GM21447 (cell line): ENCODE data around the gene ZNF823.
"Not testable (repeated sequence)": the region's sequence is repeated elsewhere in the genome, so short reads cannot be mapped to it uniquely, and the experiment has no call there.

Experiments used
- ATAC-seq: cut with Tn5 transposase; IDR thresholded peaks from one replicate; pipeline ENCODE4 v1.9.1; 2021; ENCODE audit not compliant: unreplicated experiment

ZNF823 gene

DNA sequence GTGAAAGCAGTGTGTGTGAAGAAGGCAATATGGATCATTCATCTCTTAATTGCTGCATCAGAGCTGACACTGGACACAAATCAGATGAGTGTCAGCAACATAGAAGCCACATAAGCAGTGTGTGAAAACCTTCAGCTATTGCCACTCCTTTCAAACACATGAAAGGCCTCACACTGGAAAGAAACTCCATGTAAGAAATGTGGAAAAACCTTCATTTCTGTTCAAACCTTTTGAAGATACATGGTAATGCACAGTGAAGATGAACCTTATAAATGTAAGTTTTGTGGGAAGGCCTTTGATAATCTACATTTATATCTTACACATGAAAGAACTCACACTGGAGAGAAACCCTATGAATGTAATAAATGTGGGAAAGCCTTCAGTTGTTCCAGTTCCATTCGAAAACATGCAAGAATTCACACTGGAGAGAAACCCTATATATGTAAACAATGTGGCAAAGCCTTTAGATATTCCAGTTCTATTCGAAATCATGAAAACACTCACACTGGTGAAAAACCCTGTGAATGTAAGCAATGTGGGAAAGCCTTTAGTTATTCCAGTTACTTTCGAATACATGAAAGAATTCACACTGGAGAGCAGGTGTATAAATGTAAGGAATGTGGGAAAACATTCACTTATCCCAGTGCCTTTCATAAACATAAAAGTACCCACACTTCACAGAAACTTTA is 53.6 kb downstream of the ZNF823 start:
- ATAC-seq, result no peak

DNA sequence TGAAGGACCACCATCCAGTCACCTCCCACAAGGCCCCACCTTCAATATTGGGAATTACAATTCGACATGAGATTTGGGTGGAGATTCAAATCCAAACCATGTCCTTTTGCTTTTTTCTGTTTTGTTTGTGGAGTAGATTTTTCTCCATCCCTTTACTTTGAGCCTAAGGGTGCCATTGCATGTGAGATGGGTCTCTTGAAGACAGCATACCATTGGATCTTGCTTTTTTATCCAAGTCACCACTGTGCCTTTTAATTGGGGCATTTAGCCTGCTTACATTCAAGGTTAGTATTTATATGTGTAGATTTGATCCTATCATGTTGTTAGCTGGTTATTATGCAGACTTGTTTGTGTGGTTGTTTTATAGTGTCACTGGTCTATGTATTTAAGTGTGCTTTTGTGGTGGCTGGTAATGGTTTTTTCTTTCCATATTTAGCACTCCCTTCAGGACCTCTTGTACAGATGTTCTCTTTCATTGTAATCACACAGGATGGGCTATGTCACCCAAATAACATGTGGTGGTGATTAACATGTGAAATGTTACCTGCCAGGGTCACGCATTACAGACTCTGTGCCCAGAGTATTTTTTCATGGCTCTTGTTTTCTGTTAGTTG is 58.0 kb downstream of the ZNF823 start:
- ATAC-seq, result no peak

DNA sequence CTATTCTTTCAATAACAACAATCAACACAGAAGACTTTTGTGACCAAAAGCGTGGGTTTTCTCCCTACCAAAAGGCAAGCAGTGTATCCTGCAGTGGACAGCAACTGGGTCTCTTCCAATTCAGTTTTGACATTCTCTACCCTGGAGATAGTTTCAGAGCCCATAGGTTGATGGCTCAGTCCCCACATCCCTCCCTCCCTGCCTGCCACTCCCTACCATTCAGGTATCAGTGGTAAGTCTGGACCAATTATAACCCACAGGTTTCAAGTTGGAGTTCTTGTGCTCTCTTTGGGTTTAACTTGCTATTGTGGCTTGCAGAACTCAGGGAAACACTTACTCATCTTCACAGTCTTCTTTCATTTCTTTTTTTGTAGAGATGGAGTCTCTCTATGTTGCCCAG is 60.2 kb downstream of the ZNF823 start:
- no peak for ATAC-seq

DNA sequence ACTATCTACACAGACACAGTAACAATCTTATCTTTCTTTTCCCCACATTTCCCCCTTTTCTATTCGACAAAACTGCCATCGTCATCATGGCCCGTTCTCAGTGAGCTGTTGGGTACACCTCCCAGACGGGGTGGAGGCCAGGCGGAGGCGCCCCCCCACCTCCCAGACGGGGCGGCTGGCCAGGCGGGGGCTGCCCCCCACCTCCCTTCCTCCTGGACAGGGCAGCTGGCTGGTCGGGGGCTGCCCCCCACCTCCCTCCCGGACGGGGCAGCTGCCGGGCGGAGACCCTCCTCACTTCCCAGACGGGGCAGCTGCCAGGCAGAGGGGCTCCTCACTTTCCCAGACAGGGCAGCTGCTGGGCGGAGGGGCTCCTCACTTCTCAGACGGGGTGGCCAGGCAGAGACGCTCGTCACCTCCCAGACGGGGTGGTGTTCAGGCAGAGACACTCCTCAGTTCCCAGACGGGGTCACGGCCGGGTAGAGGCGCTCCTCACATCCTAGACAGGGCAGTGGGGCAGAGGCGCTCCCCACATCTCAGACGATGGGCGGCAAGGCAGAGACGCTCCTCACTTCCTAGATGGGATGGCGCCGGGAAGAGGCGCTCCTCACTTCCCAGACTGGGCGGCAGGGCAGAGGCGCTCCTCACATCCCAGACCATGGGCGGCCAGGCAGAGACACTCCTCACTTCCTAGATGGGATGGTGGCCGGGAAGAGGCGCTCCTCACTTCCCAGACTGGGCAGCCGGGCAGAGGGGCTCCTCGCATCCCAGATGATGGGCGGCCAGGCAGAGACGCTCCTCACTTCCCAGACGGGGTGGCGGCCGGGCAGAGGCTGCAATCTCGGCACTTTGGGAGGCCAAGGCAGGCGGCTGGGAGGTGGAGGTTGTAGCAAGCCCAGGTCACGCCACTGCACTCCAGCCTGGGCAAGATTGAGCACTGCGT is 61.8 kb downstream of the ZNF823 start:
- not testable (repeated sequence) for ATAC-seq

DNA sequence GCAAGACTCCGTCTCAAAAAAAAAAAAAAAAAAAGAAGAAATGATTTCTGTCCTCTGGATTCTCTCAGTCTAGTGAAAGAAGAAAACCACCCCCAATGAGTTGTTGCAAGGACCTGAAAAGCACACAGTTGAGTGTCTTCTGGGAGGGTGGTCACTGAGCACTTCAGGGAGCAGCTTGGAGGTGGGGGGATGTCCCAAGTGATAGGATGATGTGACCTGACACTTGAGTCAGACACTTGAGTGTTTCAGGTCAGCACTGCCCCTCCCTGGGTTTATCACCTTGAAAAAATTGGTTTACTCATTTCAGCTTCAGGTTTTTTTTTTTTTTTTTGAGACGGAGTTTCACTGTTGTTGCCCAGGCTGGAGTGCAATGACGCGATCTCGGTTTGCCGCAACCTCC is 63.2 kb downstream of the ZNF823 start:
- no peak for ATAC-seq

DNA sequence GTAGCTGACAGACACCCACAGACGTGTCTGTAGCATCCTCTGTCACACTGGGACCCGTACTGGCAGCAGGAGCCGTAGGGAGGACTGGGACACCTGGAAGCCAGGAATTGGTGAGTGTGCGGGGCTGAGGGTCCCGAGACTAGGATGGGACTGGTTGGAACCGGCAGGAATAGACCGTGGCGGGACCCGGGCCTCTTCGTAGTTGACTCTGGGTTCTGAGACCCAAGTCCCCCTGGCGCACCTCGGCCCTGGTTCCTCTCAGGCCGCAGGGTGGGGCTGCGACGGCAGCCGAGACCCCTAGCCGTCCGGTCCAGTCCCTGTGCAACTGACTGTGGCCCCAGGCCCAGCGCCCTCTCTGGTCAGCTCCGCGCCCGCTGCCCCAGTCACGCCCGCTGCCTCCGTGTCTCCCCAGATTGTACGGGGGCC is 64.7 kb downstream of the ZNF823 start:
- ATAC-seq, result no peak

DNA sequence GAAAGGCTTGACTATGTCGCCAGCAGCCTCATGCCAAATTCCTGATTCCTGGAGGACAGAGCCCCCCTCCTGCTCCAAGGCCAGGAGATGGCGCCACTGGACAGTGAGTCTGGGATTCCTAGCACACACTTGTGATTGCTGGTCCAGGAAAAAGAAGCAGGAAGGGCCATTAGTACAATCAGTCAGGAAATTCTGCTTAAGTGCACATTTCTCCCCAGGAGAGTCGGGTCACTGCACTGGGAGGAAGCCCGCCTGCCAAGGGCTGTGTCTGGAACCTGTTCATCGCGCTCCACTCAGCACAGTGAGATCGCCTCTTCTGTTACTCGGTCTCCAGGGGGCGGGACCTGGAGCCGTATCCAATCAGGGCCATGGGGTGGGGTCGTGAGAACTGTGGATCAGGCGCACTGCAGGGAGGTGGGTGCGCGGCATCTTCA is 65.1 kb downstream of the ZNF823 start:
- ATAC-seq, result no peak
